ENCODE data around the gene SLC51A.

The SLC51A gene

DNA sequence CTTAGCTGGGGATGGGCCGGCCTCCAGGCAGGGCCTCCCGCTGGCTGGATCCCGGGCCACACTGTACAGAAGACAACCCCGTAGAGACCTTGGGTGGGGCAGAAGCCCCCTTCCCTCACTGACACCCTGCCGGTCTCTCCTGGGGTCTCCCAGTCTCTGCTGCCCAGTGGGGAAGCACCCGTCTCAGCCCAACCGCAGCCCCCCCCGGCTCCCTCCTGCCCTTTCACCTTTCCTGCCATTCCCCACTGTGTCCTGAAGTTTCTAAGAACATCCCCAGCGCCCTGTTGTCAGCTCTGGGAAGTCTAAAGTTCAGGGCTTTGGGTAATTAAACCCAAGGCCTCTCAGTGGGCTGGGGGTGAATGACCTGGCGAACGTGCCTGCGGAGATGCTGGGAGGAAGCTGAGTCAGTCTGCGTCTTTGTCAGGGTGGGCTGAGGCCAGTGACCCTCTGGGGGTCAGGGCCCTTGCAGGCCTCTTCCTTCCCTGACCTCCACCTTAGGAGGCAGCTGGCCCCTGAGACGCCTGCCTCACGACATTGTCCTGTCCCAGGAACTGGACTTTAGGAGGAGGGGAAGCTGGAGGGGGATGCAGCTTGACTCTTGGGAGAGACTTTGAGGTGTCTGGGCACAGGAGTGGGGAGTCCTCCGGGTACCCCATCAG lies 1.4 kb upstream of the SLC51A start:
- TF ChIP-seq, protein P1, sequence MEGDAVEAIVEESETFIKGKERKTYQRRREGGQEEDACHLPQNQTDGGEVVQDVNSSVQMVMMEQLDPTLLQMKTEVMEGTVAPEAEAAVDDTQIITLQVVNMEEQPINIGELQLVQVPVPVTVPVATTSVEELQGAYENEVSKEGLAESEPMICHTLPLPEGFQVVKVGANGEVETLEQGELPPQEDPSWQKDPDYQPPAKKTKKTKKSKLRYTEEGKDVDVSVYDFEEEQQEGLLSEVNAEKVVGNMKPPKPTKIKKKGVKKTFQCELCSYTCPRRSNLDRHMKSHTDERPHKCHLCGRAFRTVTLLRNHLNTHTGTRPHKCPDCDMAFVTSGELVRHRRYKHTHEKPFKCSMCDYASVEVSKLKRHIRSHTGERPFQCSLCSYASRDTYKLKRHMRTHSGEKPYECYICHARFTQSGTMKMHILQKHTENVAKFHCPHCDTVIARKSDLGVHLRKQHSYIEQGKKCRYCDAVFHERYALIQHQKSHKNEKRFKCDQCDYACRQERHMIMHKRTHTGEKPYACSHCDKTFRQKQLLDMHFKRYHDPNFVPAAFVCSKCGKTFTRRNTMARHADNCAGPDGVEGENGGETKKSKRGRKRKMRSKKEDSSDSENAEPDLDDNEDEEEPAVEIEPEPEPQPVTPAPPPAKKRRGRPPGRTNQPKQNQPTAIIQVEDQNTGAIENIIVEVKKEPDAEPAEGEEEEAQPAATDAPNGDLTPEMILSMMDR (IDR thresholded peaks at IDR 0.05; ENCODE audit: insufficient read depth, low read length, missing control alignments): no peak
- ChIA-PET POLR2A (no interaction called here), CTCF (interaction anchor here (2.0 kb wide), 1 partner anchor 141 kb away, joined by 6 read pairs; no protein-coding TSS in a partner anchor)
- no peak overlapping the region for H3K4me3 ChIP-seq (ENCODE audit: low read depth, low read length)
- no peak for DNase-seq (ENCODE audit: low read depth, low spot score)

DNA sequence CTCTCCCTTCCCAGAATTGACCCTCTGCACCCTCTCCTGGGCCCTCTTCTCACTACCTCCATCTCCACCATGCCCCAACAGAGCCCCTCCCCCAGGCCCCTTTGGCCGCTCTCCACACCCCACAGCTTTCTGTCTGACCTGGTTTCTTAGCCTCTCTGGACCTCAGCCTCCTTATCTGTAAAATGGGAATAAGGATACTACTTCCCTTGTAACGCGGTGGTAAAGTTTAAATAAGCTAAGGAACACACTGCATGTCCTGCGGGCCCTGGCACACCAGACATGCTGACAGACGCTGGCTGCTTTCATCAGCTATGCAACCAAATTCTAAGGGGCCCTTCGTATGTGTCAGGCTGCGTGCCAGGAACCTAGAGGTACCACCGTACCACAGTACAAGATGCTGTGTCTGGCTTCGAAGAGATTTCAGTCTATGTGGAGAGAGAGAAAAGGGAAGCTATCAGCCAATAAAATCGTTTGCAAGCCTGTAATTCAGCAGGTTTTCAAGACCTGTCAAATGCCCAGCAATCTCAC lies 777 bp upstream of the SLC51A start:
- DNase-seq (ENCODE audit: low read depth, low spot score): no peak
- POLR2A ChIA-PET: no interaction called here
- no peak overlapping the region for H3K4me3 ChIP-seq (ENCODE audit: low read depth, low read length)

DNA sequence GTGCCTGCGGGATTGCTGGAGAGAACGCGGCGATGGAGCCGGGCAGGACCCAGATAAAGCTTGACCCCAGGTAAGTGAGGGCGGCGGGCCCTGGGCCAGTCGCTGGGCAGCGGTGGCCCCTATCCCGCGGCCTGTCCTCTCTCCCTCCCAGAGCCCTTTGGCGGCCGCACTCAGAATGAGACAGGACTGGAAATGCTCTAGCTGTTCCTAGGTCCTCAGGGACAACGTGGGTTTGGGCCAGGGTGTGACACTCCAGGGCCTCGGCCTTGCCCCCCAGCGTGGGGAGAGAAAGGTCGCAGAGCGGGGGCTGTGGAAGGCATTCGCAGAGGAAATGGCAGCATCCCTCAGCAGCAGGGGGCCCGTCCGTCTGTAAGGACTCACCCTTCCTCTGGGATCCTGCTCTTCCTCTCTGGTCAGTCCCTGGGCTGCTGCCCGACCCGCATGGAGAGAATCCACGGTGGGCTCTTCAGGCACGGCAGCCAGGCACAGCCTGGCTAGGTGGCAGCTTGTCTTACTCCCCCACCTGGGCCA lies 412 bp downstream of the SLC51A start:
- no peak overlapping the region for H3K4me3 ChIP-seq (ENCODE audit: low read depth, low read length)
- no peak for DNase-seq (ENCODE audit: low read depth, low spot score)
- ChIA-PET POLR2A (no interaction called here), CTCF (interaction anchor here (2.0 kb wide), 1 partner anchor 20 kb away, joined by 7 read pairs; no protein-coding TSS in a partner anchor)
- TF ChIP-seq, protein P1 (IDR thresholded peaks at IDR 0.05; ENCODE audit: insufficient read depth, low read length, missing control alignments): no peak

More for the DNA sequence above, 777 bp upstream of the SLC51A start:
- CTCF ChIA-PET: interaction anchor here (2.0 kb wide), 2 partner anchors 18 to 142 kb away, joined by 6 to 7 read pairs; no protein-coding TSS in a partner anchor
- TF ChIP-seq, protein P1 (IDR thresholded peaks at IDR 0.05; ENCODE audit: insufficient read depth, low read length, missing control alignments): no peak

DNA sequence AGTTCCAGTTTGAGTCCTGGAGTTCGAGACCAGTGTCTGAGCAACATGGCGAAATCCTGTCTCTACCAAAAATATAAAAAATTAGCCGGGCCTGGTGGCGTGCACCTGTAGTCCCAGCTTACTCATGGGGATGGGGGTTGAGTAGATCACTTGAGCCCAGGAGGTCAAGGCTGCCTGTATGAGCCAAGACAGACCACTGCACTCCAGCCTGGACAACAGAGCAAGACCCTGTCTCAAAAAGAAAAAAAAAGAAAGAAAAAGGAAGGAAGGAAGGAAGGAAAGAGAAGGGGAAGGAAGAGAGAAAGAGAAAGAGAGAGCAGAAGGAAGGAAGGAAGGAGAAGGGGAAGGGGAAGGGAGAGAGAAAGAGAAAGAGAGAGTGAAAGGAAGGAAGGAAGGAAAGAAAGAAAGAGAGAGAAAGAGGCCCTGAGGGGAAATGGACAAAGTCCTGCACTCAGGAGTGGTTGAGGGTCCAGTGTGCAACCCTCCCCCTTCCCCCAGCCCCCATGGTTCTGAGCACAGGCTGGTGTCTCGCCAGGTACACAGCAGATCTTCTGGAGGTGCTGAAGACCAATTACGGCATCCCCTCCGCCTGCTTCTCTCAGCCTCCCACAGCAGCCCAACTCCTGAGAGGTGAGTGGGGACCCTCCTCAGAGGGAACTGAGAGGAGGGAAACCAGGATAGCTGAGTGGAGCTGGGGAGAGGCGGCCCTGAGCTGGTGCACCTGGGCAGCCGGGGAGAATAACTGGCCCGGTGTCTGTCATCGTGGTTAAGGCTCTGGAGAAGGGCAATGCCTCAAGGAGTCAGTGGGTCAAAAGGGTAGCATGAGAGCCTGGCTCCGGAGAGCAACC lies 1.2 kb downstream of the SLC51A start:
- TF ChIP-seq, protein P1 (IDR thresholded peaks at IDR 0.05; ENCODE audit: insufficient read depth, low read length, missing control alignments): no peak
- CTCF ChIA-PET: interaction anchor here (1.0 to 2.0 kb wide), 4 partner anchors 18 to 311 kb away, joined by 3 to 7 read pairs (median 4); no protein-coding TSS in a partner anchor
- no peak for DNase-seq (ENCODE audit: low read depth, low spot score)
- no peak overlapping the region for H3K4me3 ChIP-seq (ENCODE audit: low read depth, low read length)
- POLR2A ChIA-PET: no interaction called here

DNA sequence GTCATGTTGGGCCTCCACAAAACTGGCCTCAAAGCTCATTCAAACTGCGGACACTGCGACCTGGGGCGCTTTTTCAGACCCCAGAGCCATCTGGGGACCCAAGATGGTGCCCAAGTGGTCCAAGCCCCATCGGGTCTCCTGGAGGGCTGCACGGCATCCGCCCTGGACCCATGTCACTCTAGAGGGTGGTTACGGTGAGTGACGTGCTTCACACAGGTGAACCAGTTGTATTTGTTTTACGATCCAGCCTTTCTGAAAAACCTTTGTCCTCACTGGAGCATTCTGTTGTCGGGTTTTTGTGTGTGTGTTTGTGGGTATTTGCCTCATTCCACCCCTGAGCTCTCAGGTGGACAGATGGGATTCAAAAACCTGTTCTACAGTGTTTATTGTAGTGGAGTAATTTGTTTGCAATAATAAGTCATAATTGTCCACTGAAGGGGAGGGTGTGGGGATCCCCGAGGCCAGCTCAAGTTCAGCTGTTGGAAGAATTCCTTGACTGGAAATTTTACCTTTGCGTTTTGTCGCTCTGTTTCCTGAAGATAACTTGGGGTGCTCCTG lies 1.9 kb downstream of the SLC51A start:
- no peak for DNase-seq (ENCODE audit: low read depth, low spot score)
- ChIA-PET CTCF (interaction anchor here (0.7 to 1.2 kb wide), 5 partner anchors 17 to 310 kb away, joined by 3 to 5 read pairs (median 4); no protein-coding TSS in a partner anchor), POLR2A (interaction anchor here (1.2 kb wide), 1 partner anchor 140 kb away, joined by 3 read pairs; no protein-coding TSS in a partner anchor)
- H3K4me3 ChIP-seq (ENCODE audit: low read depth, low read length): no peak overlapping the region
- TF ChIP-seq, protein P1 (IDR thresholded peaks at IDR 0.05; ENCODE audit: insufficient read depth, low read length, missing control alignments): no peak

Measured in AG04449 (cell line).